ENCODE measurements around the gene PTCD2.

DNA sequence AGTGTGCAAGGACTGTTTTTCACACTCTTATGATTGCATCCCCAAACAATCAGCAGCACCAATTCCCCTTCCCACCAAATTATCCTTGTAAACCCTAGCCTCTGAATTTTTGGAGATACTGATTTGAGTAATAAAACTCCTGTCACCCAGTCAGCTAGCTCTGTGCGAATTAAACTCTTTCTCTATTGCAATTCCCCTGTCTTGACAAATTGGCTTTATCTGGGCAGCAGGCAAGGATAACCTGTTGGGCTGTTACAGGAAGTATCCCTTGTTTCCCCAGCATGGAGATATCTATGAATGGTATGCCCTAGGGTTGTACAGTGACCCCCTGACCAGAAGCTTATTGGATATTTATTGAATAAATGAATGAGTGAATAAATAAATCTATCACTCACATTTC is 80.8 kb downstream of the PTCD2 start:
- TF ChIP-seq, protein P1, sequence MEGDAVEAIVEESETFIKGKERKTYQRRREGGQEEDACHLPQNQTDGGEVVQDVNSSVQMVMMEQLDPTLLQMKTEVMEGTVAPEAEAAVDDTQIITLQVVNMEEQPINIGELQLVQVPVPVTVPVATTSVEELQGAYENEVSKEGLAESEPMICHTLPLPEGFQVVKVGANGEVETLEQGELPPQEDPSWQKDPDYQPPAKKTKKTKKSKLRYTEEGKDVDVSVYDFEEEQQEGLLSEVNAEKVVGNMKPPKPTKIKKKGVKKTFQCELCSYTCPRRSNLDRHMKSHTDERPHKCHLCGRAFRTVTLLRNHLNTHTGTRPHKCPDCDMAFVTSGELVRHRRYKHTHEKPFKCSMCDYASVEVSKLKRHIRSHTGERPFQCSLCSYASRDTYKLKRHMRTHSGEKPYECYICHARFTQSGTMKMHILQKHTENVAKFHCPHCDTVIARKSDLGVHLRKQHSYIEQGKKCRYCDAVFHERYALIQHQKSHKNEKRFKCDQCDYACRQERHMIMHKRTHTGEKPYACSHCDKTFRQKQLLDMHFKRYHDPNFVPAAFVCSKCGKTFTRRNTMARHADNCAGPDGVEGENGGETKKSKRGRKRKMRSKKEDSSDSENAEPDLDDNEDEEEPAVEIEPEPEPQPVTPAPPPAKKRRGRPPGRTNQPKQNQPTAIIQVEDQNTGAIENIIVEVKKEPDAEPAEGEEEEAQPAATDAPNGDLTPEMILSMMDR (conservative IDR thresholded peaks at IDR 0.05; ENCODE audit: low read length) = no peak
- TF ChIP-seq EZH2phosphoT487 (IDR thresholded peaks at IDR 0.05; ENCODE audit: borderline replicate concordance, low read depth, low read length) = no peak
